Smooth muscle cell (in vitro differentiated cells): Measurements from ENCODE around the gene RPL10. TPM values are rescaled to one million over a fixed set of nuclear protein-coding genes. Genes with fewer than 3 reads are reported as not detected.

Experiments used
- DNase-seq: peaks from one replicate; lab custom pipeline; 2025; ENCODE audit not compliant: unreplicated experiment; lab: John Stamatoyannopoulos, UW
- H2AFZ ChIP-seq: fragments of 200-600 bp; sonication (generic); 2 replicates; pipeline ENCODE4 v1.6.0; 2016; ENCODE audit warnings: antibody characterized with exemption, low read depth, mild to moderate bottlenecking
- H3F3A ChIP-seq: fragments of 200-600 bp; sonication (generic); 2 replicates; pipeline ENCODE4 v1.6.0; 2017; ENCODE audit warnings: antibody characterized with exemption, low read depth
- H3K27ac ChIP-seq: fragments of 200-600 bp; sonication (generic); 2 replicates; pipeline ENCODE4 v1.5.1; 2016; ENCODE audit warnings: low read depth, mild to moderate bottlenecking
- H3K27me3 ChIP-seq: fragments of 200-600 bp; sonication (generic); 2 replicates; pipeline ENCODE4 v1.6.1; 2016; ENCODE audit warnings: low read depth, mild to moderate bottlenecking
- H3K36me3 ChIP-seq: fragments of 200-600 bp; sonication (generic); 2 replicates; pipeline ENCODE4 v1.5.1; 2016; ENCODE audit warnings: low read depth
- H3K4me1 ChIP-seq: fragments of 200-600 bp; sonication (generic); 2 replicates; pipeline ENCODE4 v1.5.1; 2016; ENCODE audit warnings: low read depth
- H3K4me2 ChIP-seq: fragments of 200-600 bp; sonication (generic); 2 replicates; pipeline ENCODE4 v1.6.0; 2016; ENCODE audit warnings: mild to moderate bottlenecking
- H3K4me3 ChIP-seq: fragments of 200-600 bp; sonication (generic); 2 replicates; pipeline ENCODE4 v1.5.1; 2016; ENCODE audit warnings: mild to moderate bottlenecking
- H3K79me2 ChIP-seq: fragments of 200-600 bp; sonication (generic); 2 replicates; pipeline ENCODE4 v1.6.0; 2016; ENCODE audit warnings: low read depth, mild to moderate bottlenecking
- H3K9ac ChIP-seq: fragments of 200-600 bp; sonication (generic); 2 replicates; pipeline ENCODE4 v1.6.0; 2016; ENCODE audit warnings: low read depth
- H3K9me3 ChIP-seq: fragments of 200-600 bp; sonication (generic); replicated peaks from 2 replicates; pipeline ENCODE4 v1.5.1; 2016; ENCODE audit warnings: low read depth
- H4K20me1 ChIP-seq: fragments of 200-600 bp; sonication (generic); 2 replicates; pipeline ENCODE4 v1.6.0; 2016; ENCODE audit warnings: low read depth
- WGBS: methylation state at CpG from one replicate; pipeline ENCODE4 v1.1.7; 2016; ENCODE audit warnings: low lambda C conversion rate; 5-methylcytosine and 5-hydroxymethylcytosine counted together
- polyA plus RNA-seq: library from polyadenylated mRNA; unstranded; fragments of >200 nt; fragmentation: Nextera tagmentation; extraction: Ambion mirVana; gene quantifications from 2 replicates; pipeline ENCODE4 v1.2.1, GENCODE V29; 2016
- total RNA-seq: library from RNA; depleted of rRNA; stranded (reverse); fragments of >200 nt; gene quantifications from 2 replicates; pipeline ENCODE4 v1.2.3, GENCODE V29; 2014
- TF ChIP-seq, protein P1 (sequence below): fragments of 200-600 bp; sonication (generic); IDR thresholded peaks from 2 replicates; pipeline ENCODE4 v1.5.1; 2017; ENCODE audit warnings: borderline replicate concordance, mild to moderate bottlenecking, antibody characterized with exemption; ENCODE audit not compliant: insufficient read depth, poor library complexity, severe bottlenecking

The RPL10 gene
- total and polyA plus RNA-seq, 2 experiments from 2014 or later, result 1,314 to 3,107 TPM

GRCh38 chrX:154369449-154370299 is 28.5 kb upstream of the RPL10 start:
- Histone ChIP-seq H3K9ac (peak overlapping the region; percentile 94), H3K27ac (peak overlapping the region; percentile 99), H3K9me3 (no peaks in the 10 kb centered on the region), H3K36me3 (no peaks in the 10 kb centered on the region), H2AFZ (no peak overlapping the region), H3F3A (peaks cover 6% of the 10 kb centered on the region), H3K4me2 (peak overlapping the region; percentile 80), H3K4me1 (no peaks in the 10 kb centered on the region), H3K4me3 (peak overlapping the region; percentile 76), H3K79me2 (peaks cover 68% of the 10 kb centered on the region), H4K20me1 (peaks cover 56% of the 10 kb centered on the region), H3K27me3 (no peaks in the 10 kb centered on the region)
- 42% methylated on average over 13 of the region's 13 CpGs for WGBS
- peak; percentile 51 for DNase-seq
- TF ChIP-seq, protein P1, sequence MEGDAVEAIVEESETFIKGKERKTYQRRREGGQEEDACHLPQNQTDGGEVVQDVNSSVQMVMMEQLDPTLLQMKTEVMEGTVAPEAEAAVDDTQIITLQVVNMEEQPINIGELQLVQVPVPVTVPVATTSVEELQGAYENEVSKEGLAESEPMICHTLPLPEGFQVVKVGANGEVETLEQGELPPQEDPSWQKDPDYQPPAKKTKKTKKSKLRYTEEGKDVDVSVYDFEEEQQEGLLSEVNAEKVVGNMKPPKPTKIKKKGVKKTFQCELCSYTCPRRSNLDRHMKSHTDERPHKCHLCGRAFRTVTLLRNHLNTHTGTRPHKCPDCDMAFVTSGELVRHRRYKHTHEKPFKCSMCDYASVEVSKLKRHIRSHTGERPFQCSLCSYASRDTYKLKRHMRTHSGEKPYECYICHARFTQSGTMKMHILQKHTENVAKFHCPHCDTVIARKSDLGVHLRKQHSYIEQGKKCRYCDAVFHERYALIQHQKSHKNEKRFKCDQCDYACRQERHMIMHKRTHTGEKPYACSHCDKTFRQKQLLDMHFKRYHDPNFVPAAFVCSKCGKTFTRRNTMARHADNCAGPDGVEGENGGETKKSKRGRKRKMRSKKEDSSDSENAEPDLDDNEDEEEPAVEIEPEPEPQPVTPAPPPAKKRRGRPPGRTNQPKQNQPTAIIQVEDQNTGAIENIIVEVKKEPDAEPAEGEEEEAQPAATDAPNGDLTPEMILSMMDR, result no peak

DNA sequence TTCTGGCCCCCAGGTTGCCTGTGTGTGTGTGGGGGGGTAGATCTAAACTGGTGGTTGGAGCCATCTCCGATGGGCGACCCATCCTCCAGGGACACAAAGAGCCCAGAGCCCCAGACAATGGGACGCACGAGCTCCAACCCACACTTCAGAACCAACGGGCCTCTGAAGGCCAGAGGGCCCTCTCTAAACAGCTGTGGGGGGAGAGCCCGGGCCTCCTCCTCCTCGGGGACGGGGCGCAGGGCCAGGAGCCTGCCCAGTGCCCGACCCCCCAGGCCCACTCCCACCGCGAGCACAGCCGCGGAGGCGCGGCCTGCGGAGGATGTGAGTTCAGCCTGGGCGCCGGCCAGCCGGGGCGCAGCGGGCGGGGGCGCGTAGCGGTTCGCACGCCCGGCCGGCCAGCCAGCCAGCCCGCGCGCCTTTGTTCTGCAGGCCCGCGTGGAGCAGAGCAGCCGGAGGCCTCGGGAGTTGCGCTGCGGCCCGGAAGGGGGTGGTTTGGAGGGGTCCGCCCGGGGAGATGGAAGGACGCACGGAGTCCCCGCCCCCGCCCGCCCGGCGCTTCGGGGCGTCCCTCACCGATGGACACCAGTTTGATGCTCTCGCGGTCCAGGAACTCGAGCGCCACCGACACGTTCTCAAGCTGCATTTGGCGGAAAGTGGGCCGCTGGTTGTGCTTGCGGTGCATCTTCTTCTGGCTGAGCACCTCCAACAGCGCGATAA is 27.7 kb upstream of the RPL10 start:
- Histone ChIP-seq H4K20me1 (peaks cover 48% of the 10 kb centered on the region), H3K9me3 (no peaks in the 10 kb centered on the region), H3K4me1 (no peaks in the 10 kb centered on the region), H3K27ac (peak overlapping the region; percentile 99), H3K27me3 (no peaks in the 10 kb centered on the region), H3K9ac (peak overlapping the region; percentile 94), H2AFZ (no peak overlapping the region), H3K4me2 (peak overlapping the region; percentile 80), H3K79me2 (peaks cover 68% of the 10 kb centered on the region), H3F3A (peaks cover 6% of the 10 kb centered on the region), H3K36me3 (no peaks in the 10 kb centered on the region), H3K4me3 (peak overlapping the region; percentile 76)
- DNase-seq, result no peak
- TF ChIP-seq, protein P1, result no peak
- 47% methylated on average over 48 of the region's 63 CpGs for WGBS

- H3K9me3 ChIP-seq, result no peaks in the 10 kb centered on the region
- H4K20me1 ChIP-seq, result peaks cover 41% of the 10 kb centered on the region
- peak overlapping the region; percentile 76 for H3K4me3 ChIP-seq
- no peaks in the 10 kb centered on the region for H3K27me3 ChIP-seq
- H3K4me2 ChIP-seq, result peak overlapping the region; percentile 83
- peak overlapping the region; percentile 68 for H3K9ac ChIP-seq
- TF ChIP-seq, protein P1, result no peak
- H2AFZ ChIP-seq, result no peak overlapping the region
- WGBS, result 32% methylated on average over 55 of the region's 77 CpGs
- H3K79me2 ChIP-seq, result peaks cover 66% of the 10 kb centered on the region
- peak; percentile 69 for DNase-seq
- no peaks in the 10 kb centered on the region for H3K4me1 ChIP-seq
- H3K36me3 ChIP-seq, result no peaks in the 10 kb centered on the region
- peak overlapping the region; percentile 99 for H3K27ac ChIP-seq
- H3F3A ChIP-seq, result peaks cover 6% of the 10 kb centered on the region
Measured at GRCh38 chrX:154371017-154371788, 27.0 kb upstream of the RPL10 start.
